OCI-M1 (cell line): Measurements from ENCODE around the gene KCNC1.

Source experiments
- DNase-seq: peaks from one replicate; lab custom pipeline; 2025; lab: John Stamatoyannopoulos, UW

Gene KCNC1

DNA sequence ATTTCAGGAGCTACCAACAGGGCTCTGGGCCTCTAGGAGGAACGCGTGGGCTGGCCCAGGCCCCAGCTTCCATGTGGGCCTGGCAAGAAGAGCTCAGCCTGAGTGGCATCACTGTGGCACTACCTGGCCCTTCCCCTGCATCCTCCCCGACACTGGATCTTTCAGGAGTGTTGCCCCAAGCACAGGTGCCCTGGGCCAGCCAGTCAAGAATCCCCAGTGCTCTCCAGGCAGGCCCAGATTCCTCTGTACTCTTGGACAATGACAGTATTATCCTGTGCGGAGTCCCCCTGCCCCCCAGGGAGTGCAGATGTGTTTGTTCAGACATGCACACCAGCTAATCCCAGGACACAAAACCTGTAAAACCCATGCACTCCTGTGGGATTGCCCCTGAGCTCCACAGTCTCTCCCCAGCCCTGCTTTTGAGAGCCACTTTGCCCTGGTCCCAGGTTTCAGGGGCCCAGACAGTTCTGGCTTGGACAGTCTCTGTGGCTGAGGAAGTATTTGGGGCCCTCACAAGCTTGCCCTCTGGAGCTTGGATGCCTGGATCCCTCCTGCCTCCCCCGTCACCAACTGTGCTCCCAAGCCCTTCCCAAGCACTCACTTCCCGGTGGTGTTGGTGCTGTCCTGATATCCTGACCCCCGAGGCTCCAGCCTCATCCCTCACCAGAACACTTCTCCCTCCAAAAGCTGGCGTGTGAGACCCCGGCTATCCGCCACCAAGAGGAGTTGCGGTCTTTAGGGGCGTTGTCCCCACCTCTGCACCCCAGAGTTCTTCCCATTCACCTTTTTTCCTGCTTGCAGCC, 39.9 kb downstream of the KCNC1 start:
- DNase-seq: no peak

DNA sequence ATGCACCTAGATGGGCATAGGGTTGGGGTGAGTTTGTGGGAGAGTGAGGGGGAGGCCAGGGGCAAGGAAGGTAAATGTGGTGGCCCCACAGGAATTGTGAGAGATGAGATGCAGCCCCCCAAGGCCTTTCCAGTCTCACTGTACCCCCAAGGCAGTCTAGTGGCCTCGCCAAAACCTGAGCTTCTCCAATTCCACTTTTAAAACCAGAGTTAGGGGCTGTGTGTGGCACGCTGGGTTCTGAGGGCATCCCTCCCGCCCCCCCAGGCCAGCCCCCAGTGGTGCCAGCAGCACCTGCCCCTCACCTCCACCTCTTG, 40.4 kb downstream of the KCNC1 start:
- no peak for DNase-seq

- DNase-seq: no peak
These were observed 41.1 kb downstream of the KCNC1 start for GRCh38 chr11:17775507-17776211.

DNA sequence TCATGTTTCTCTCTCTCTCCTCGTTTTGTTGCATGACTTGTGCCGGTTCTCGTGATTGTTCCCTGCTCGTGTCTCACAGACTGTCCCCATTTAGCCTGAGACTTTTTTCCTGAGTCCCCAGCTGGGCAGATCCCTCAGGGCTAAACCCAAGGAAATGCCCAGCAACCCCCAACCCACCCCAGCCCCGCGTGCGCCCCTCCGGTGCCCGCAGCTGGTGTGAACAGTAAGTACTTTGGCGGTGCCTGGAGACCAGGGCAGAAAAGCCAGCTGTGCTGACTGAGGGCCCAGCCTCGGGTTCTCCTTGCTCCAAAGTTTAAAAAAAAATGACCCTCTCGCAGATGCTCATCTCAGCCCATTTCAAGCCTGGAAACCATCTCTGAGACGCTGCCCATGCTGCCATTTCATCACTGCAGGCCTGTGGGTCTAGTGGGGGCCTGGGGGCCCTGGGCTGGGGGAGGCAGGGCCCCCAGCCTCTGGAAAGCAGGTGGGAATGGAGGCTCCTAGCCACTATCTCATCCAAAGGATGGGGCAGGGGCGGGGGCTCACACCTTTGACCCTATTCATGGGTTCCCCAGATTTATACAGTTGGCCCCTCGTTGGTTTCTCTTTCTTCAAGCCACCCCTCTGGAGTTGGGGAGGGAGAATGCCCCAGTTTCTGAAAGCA, 41.8 kb downstream of the KCNC1 start:
- DNase-seq: no peak

DNA sequence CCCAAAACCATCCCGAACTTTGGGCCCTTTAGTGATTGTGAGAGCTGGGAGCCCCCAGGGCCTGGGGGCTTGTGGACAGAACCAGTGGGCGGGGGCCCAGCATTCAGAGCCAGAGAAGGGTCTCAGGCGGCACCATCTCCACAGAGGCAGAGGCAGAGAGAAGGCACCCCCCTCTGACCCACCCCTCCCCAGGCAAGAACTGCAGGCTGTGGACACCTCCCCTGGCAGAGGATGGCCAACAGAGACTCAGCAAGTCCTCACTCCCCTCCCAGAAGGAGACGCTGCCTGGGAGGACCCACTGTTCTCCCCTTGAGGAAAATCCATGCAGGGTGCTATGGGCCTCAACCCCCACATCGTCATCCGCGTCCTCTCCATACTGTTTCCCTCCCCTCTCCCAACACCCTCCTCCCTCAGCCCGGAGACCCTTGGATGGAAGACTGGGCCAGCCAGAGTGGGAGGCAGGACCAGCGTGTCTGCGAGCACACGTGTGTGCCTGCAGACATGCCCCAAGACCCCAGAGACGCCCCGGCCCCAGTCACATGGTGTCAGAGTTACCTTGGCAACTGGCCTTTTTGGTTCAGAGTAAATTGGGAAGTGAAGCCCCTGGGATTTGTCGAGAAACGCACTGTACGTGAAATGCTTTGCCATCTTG, 42.6 kb downstream of the KCNC1 start:
- DNase-seq: no peak

GRCh38 chr11:17777738-17778091, 43.1 kb downstream of the KCNC1 start:
- no peak for DNase-seq

- DNase-seq: no peak
These were observed 43.8 kb downstream of the KCNC1 start for GRCh38 chr11:17778352-17778751.

DNA sequence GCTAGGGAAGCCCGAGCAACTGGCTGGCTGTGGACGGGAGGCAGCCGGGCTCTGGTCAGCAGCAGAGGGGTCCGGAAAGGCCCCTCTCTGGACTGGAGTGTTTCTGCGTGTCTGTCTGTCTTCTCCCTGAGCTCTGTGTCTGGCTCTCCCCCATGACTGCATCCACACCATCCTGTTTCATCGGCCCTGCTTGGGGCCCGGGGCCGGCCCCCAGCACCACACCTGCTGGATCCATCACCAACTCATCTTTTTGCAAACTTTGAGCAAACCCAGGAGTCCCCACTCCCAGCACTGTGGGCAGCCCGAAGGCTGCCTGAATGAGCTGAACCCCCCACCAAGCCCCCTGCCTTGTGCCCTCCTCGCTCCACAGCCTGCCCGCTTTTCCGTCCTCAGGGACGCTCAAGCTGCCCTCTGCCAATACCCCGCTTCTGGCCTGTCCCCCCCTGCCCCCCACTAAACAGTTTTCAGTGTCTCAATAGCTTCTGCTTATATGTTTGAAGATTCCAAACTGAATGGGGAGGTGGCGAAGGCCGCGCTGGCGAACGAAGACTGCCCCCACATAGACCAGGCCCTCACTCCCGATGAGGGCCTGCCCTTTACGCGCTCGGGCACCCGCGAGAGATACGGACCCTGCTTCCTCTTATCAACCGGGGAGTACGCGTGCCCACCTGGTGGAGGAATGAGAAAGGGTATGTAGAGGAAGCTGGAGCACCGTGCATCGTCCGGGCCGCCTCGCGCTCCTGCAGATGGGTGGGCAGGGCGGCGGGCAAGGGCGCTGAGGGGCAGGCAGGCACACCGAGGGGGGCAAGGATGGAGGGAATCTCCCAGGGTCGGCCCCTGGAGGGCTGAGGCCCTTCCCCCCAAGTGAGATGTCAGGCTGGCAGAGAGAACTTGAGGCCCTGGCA, 44.6 kb downstream of the KCNC1 start:
- DNase-seq: no peak

DNA sequence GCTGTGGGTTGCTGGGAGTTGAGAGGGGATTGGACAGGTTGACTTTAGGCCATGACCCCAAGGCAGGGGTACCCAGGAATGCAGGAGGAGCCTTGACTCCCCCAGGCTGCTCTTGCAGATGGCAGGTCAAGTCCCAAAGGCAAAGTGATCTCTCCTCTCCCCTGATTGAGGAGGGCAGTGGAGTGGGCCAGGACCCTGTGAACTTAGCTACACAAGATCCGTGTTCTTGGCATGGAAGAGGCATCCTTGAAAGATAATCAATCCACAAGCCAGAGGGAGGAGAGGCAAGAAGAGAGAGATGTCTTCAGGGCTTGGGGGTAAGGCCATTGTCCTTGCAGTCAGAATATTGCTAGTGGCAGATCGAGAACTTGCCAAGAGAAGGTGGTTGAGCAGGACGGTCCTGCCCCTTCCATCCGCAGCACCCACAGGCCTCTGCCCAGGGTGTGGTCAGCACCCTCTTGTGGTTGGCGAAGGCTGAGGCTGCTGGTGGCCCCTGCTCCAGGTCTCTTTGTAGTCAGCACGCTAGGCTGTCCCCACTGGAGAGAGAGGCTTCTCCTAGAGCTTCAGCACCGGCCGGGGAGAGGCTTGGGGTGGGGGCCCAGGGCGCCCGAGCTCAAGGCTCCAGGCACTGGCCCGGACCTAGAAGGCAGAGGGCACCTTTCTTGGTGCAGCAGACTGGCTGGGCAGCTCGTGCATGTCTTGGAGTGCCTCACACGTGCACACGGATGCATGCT, 45.4 kb downstream of the KCNC1 start:
- DNase-seq: no peak

- DNase-seq: no peak
These were observed 46.1 kb downstream of the KCNC1 start for GRCh38 chr11:17780668-17781067.

GRCh38 chr11:17781221-17781620, 46.6 kb downstream of the KCNC1 start:
- no peak for DNase-seq

DNA sequence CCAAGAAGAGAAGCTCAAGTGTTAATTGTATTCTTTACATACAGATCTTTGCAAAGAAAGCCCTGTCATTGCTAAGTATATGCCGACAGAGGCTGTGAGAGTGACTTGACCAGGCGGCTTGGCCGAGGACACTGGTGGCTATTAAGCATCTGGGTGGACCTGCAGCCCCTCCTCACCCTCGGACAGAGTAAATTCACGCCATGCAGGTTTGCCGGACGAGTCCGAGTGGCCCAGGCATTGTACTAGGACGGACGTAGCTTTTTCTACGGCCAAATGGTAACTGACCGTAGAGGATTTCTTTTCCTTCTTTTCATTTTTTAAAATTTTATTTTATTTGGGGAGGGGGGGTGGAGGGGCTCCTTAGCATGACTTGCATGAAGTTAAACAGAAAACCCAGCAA, 47.0 kb downstream of the KCNC1 start:
- DNase-seq: no peak

GRCh38 chr11:17782145-17782544, 47.6 kb downstream of the KCNC1 start:
- no peak for DNase-seq

DNA sequence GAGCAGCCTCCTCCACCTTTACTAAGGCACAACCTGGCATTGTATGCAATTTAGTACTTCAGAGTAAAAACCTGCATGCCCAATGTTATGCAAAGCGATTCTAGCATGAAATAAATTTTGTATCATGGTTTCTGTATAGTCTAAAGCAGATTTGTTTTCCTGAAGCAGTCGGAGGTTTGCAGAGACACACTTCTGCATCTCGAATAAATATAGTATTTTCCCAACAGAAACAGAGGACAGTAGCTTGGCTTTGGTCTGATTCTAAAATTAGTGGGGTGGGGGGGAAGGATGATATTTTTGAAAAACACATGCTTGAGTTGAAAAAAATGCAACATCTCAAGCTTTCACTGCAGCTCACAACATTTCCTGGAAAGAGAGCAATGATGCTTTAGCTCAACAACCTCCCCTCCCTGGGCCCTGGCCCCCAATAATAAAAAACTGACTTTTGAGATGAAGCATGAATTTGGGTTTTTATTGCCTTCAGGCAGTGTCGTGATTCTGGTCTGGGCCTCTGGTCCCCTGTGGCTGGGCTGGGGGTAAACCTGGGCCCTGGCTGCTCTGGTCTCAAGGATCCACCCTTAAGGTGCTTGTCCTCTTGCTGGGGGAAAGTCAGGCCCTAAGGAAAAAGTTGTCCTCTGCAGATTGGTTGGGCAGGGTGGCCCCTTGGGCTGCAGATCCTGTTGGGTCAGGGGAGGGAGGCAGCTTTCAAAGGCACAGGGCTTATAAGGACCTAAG, 48.2 kb downstream of the KCNC1 start:
- no peak for DNase-seq

DNA sequence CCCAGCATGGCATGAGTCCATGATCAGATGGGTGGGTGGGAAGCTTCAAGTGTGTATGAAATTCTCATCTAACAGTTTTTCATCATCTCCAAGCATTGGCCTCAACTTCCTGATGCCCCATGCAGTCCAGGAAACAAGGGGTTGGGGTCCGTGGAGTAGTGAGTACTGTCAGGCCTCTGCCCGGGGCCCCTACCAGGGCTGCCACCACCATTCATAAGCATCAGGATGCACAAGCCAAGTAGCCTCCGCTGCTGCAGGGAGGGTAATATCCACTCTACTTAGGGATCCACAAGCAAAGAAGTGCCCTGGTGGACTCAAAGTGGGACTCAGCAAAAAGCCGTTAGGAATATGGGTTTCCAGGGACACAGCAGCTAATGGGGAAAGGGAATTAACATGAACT, 49.3 kb downstream of the KCNC1 start:
- no peak for DNase-seq

GRCh38 chr11:17786824-17787525, 52.4 kb downstream of the KCNC1 start:
- DNase-seq: no peak

GRCh38 chr11:17788084-17788483, 53.5 kb downstream of the KCNC1 start:
- no peak for DNase-seq

DNA sequence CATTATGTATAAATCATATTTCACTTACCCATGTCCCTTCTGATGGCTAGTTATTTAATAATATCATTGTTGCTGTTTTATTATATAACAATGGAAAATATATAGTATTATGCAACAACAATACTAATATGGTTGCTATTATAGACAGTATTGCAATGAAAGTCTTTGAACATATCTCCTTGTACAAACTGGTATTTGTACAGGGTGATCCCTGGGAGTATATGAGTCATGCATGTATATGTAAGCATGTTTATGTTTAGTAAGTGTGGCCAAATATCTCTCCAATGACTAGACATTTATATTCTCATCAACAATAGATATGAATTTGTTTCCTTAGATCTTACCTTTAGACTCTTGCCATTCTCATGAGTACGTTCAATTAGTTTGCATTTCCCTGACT, 55.9 kb downstream of the KCNC1 start:
- no peak for DNase-seq

DNA sequence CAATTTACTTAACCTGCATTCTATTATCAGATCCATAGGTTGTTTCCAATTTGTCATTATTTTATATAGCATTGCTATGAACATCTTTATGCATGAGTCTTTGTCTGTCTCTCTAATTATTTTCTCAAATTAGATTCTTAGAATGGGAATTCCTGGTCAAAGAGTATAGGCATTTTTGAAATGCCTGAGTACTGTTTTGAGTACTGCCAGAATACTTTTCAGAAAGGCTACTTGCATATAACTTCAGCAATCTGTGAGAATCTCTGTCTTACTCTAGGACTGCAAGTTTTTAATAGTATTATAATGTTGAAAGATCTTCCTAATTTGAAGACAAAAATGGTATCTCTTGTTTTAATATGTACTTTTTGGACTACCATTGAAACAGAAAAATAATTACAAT, 56.6 kb downstream of the KCNC1 start:
- no peak for DNase-seq

GRCh38 chr11:17792161-17792560, 57.6 kb downstream of the KCNC1 start:
- no peak for DNase-seq
